HUES64 (cell line): ENCODE results near the gene CCR6.

Source experiments
- H3K27ac ChIP-seq: 2 replicates; pipeline ENCODE4 v1.7.0; 2013; ENCODE audit warnings: low read depth, low read length, inconsistent platforms
- H3K27me3 ChIP-seq: 2 replicates; pipeline ENCODE4 v1.6.1; 2013; ENCODE audit warnings: mild to moderate bottlenecking, low read length; ENCODE audit not compliant: insufficient read depth
- H3K36me3 ChIP-seq: 2 replicates; pipeline ENCODE4 v1.6.1; 2013; ENCODE audit warnings: mild to moderate bottlenecking, low read length; ENCODE audit not compliant: insufficient read depth
- H3K4me1 ChIP-seq: 2 replicates; pipeline ENCODE4 v1.6.1; 2013; ENCODE audit warnings: mild to moderate bottlenecking, low read length, moderate library complexity; ENCODE audit not compliant: insufficient read depth
- H3K4me3 ChIP-seq: 2 replicates; pipeline ENCODE4 v1.5.1; 2013; ENCODE audit warnings: mild to moderate bottlenecking, low read length, moderate library complexity
- H3K9ac ChIP-seq: 2 replicates; pipeline ENCODE4 v1.6.1; 2013; ENCODE audit warnings: mild to moderate bottlenecking, low read depth, low read length
- H3K9me3 ChIP-seq: 2 replicates; pipeline ENCODE4 v1.6.1; 2013; ENCODE audit warnings: low read depth, low read length; ENCODE audit not compliant: insufficient read depth
- WGBS: fragments of 150-250, 120-280 bp; methylation state at CpG from one replicate; pipeline ENCODE4 v1.1.7; 2013; ENCODE audit warnings: missing lambda C conversion rate; 5-methylcytosine and 5-hydroxymethylcytosine counted together

The CCR6 gene

DNA sequence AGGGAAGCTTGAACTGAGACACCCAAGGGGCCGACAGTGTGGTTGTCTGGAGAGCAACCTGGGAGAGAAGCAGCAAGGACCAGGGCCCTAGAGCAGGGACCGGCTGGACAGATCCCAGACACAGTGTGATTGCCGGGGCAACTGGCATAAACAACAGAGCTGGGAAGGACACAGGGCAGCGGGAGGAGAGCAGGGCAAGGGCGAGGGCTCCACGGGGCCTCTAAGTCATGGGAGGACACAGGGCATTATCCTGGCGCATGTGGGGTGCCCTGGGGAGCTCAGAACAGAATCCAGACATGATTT is 31.1 kb upstream of the CCR6 start:
- Histone ChIP-seq H3K27ac (no peak overlapping the region), H3K36me3 (no peaks in the 10 kb centered on the region), H3K9me3 (peaks cover 15% of the 10 kb centered on the region), H3K9ac (no peak overlapping the region), H3K4me3 (no peak overlapping the region), H3K4me1 (peaks cover 7% of the 10 kb centered on the region; the same call in 1 of the 2 replicates), H3K27me3 (no peaks in the 10 kb centered on the region)
- 81% methylated on average over 7 of the region's 7 CpGs for WGBS

- WGBS = 96% methylated on average over 16 of the region's 16 CpGs
- H3K9ac ChIP-seq = no peak overlapping the region
- peaks cover 5% of the 10 kb centered on the region; the same call in 1 of the 2 replicates for H3K9me3 ChIP-seq
- no peak overlapping the region for H3K4me3 ChIP-seq
- no peak overlapping the region for H3K27ac ChIP-seq
- H3K27me3 ChIP-seq = no peaks in the 10 kb centered on the region
- peaks cover 7% of the 10 kb centered on the region; the same call in 1 of the 2 replicates for H3K4me1 ChIP-seq
- no peaks in the 10 kb centered on the region for H3K36me3 ChIP-seq
Measured at GRCh38 chr6:167092672-167093339, 30.1 kb upstream of the CCR6 start.

DNA sequence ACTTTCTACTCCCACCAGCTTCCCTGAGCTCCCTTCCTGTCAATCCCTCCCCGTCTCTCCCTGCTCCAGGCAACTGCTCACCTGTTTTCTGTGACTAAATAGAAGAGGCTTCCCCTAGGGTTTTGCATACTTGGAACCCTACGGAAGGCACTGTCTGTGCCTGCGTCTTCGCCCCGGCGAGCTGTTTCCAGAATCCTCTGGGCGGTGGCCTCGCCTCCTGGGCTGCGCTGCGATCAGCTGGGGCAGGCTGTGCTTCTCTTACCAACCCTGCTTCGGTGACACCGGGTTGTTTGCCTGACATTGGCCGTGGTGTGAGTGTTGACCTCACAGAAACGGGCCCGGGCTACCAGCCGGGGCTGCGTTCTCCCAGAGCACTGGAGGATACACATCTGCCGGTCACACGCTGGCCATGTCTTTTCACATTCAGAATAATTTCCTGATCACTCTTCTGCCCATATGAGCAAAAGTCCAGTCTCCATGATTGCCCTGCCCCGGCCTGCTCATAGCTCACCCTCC is 29.4 kb upstream of the CCR6 start:
- peaks cover 7% of the 10 kb centered on the region; the same call in 1 of the 2 replicates for H3K4me1 ChIP-seq
- H3K27me3 ChIP-seq = no peaks in the 10 kb centered on the region
- H3K4me3 ChIP-seq = no peak overlapping the region
- WGBS = 95% methylated on average over 20 of the region's 20 CpGs
- H3K9me3 ChIP-seq = no peaks in the 10 kb centered on the region
- no peak overlapping the region for H3K9ac ChIP-seq
- H3K27ac ChIP-seq = no peak overlapping the region
- no peaks in the 10 kb centered on the region for H3K36me3 ChIP-seq

DNA sequence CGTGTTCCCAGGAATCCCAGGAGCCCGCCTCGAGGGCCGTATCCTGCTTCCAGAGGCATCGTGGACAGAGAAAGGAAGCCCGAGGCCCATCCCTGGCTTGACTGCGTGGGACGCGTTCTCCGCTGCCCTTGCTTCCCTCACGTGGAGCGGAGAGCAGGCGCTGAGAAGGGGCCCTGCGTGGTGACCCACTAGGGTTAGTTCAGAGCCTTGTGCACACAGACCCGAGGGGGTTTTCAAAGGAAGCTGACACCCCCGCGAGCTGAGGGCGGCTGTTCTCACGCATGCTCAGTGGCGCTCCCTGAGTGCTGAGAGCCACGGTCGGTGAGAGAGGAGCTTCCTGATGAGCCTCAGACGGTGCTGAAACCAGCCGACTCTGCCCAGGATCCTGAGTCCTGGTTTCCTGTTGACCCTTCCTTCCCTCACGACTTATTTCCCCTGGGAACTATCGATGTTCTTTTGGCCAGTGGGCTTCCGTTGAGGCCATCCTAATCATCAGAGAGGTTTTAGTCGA is 28.9 kb upstream of the CCR6 start:
- no peaks in the 10 kb centered on the region for H3K27me3 ChIP-seq
- H3K27ac ChIP-seq = no peak overlapping the region
- H3K9ac ChIP-seq = no peak overlapping the region
- H3K9me3 ChIP-seq = no peaks in the 10 kb centered on the region
- no peak overlapping the region for H3K4me3 ChIP-seq
- 89% methylated on average over 28 of the region's 28 CpGs for WGBS
- no peaks in the 10 kb centered on the region for H3K36me3 ChIP-seq
- H3K4me1 ChIP-seq = peaks cover 9% of the 10 kb centered on the region; the same call in 1 of the 2 replicates

DNA sequence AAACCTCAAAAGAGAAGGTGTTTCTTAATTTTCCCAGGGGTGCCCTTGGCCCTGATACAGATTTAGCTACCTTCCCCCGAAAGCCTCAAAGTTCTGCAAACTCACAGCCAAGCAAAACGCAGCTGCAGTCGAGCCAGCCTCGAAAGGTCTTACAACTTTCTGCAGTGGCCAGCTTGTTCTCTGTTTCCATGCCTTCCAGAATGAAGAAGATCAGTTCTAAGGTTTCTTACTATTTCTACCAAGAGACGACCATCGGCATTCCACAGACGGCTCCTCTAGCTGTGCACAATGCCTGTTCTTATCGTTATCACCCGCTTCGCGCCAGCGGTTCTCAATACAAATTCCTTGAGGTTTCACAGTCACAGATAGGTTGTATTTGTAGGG is 28.5 kb upstream of the CCR6 start:
- Histone ChIP-seq H3K27me3 (no peaks in the 10 kb centered on the region), H3K36me3 (no peaks in the 10 kb centered on the region), H3K9me3 (no peaks in the 10 kb centered on the region), H3K27ac (no peak overlapping the region), H3K4me3 (no peak overlapping the region), H3K4me1 (peaks cover 9% of the 10 kb centered on the region; the same call in 1 of the 2 replicates), H3K9ac (no peak overlapping the region)
- 88% methylated on average over 12 of the region's 12 CpGs for WGBS

DNA sequence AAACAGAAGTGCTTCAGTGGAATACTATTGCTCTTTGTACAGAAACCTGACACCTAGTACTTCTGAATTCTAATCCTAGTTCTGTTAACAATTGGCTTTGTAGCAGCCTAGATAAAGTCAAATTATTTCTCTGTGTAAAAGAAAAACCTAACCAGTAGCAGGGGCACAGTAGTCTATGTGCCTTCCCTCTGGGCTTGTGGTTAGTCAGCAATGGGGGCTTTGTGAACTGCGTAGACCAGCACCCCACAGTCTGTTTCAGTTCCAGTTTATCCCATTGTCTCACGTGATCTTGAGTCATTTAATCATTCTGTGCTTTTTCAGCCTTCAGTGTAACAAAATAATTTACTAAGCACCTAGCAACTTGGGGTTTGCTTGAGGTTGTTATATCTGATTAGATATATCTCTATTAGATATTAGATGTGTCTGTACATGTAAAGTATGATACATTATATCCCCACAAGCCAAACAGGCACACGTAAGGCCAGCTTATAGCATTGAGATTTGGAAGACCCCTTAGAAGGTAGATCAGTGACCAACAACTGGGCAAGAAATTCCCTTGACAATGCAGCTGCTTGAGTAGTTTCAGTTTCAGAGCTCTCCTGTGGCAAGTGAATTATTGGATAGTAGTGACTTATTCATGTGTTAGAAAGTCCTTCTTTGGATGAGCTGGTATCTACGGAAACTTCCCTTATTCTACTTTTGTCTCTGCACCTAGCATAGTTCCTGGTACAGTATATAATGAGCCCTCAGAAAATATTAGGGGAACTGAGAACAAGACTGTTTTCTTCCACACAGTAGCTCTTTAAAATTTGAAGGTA is 27.9 kb upstream of the CCR6 start:
- Histone ChIP-seq H3K4me3 (no peak overlapping the region), H3K9me3 (no peaks in the 10 kb centered on the region), H3K36me3 (no peaks in the 10 kb centered on the region), H3K4me1 (peaks cover 9% of the 10 kb centered on the region; the same call in 1 of the 2 replicates), H3K27me3 (no peaks in the 10 kb centered on the region), H3K27ac (no peak overlapping the region), H3K9ac (no peak overlapping the region)
- WGBS = 88% methylated on average over 4 of the region's 4 CpGs

GRCh38 chr6:167095888-167096287 is 27.0 kb upstream of the CCR6 start:
- 92% methylated on average over 2 of the region's 2 CpGs for WGBS
- H3K27ac ChIP-seq = no peak overlapping the region
- H3K9ac ChIP-seq = no peak overlapping the region
- H3K9me3 ChIP-seq = no peaks in the 10 kb centered on the region
- H3K4me1 ChIP-seq = peaks cover 9% of the 10 kb centered on the region; the same call in 1 of the 2 replicates
- no peaks in the 10 kb centered on the region for H3K27me3 ChIP-seq
- no peaks in the 10 kb centered on the region for H3K36me3 ChIP-seq
- H3K4me3 ChIP-seq = no peak overlapping the region

DNA sequence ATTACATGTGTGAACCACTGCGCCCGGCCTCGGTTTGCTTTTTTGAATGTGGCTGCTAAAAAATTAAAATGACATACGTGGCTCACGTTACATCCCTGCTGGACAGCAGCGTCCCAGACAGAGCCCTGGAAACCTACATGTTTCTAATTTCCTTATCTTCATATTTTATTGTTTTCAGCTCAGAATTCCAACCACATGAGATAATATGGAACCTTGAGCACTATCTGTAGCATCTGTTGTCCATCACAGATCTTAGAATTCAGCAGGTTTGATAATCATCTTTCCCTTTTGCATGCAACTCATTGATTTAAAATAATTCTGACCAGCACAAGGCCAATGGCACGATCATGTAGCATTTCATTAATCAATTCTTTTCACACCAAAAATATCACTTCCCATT is 25.9 kb upstream of the CCR6 start:
- H3K36me3 ChIP-seq = no peaks in the 10 kb centered on the region
- WGBS = 96% methylated on average over 7 of the region's 7 CpGs
- H3K4me1 ChIP-seq = peaks cover 9% of the 10 kb centered on the region; the same call in 1 of the 2 replicates
- no peak overlapping the region for H3K4me3 ChIP-seq
- H3K27me3 ChIP-seq = no peaks in the 10 kb centered on the region
- H3K27ac ChIP-seq = no peak overlapping the region
- H3K9me3 ChIP-seq = no peaks in the 10 kb centered on the region
- H3K9ac ChIP-seq = no peak overlapping the region

DNA sequence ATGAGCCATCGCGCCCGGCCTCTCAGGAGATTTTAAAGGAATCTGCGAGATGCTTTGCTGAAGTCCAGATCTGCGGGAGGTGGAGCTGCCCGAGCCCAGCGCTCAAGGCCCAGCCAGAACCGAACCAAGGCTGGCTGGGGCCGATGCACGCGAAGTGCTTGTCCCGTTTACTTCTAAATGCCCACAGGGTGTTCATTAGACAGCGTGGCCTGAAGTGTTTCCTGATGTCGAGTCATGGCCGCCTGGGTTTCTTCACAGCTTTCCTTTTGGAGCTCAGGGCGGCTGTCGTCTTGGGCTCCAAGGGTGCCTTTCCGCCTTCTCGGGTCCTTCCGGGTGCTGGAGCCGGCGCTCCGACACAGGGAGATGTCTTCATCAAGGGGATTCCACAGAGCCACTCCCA is 25.1 kb upstream of the CCR6 start:
- Histone ChIP-seq H3K4me3 (no peak overlapping the region), H3K9ac (no peak overlapping the region), H3K4me1 (peaks cover 9% of the 10 kb centered on the region; the same call in 1 of the 2 replicates), H3K36me3 (no peaks in the 10 kb centered on the region), H3K9me3 (no peaks in the 10 kb centered on the region), H3K27me3 (no peaks in the 10 kb centered on the region), H3K27ac (no peak overlapping the region)
- 95% methylated on average over 23 of the region's 23 CpGs for WGBS

GRCh38 chr6:167098825-167099225 is 24.1 kb upstream of the CCR6 start:
- peaks cover 9% of the 10 kb centered on the region; the same call in 1 of the 2 replicates for H3K4me1 ChIP-seq
- no peak overlapping the region for H3K4me3 ChIP-seq
- 82% methylated on average over 4 of the region's 4 CpGs for WGBS
- H3K27ac ChIP-seq = no peak overlapping the region
- no peaks in the 10 kb centered on the region for H3K27me3 ChIP-seq
- H3K9ac ChIP-seq = no peak overlapping the region
- no peaks in the 10 kb centered on the region for H3K36me3 ChIP-seq
- H3K9me3 ChIP-seq = no peaks in the 10 kb centered on the region

GRCh38 chr6:167099707-167100106 is 23.2 kb upstream of the CCR6 start:
- Histone ChIP-seq H3K4me1 (peaks cover 4% of the 10 kb centered on the region; the same call in 1 of the 2 replicates), H3K9ac (no peak overlapping the region), H3K27ac (no peak overlapping the region), H3K9me3 (no peaks in the 10 kb centered on the region), H3K36me3 (no peaks in the 10 kb centered on the region), H3K4me3 (no peak overlapping the region), H3K27me3 (no peaks in the 10 kb centered on the region)
- 94% methylated on average over 8 of the region's 8 CpGs for WGBS
